Thyroid gland (tissue), 4 donors: ENCODE data around the gene PAX6. TPM values are rescaled to one million over a fixed set of nuclear protein-coding genes. Genes with fewer than 3 reads are reported as not detected.
A peak's percentile ranks its signal among the peaks of the same experiment; 100 is the strongest.

Experiments used
- DNase-seq, 2 donors: peaks; one replicate each; pipeline ENCODE4 v3.0.0-alpha.2; 2019
- H3K27ac ChIP-seq, 3 donors: fragments of 200-600 bp; sonication (generic); 1 replicate in 2 of 3; 2 replicates in 1 of 3; pipeline ENCODE4 v1.5.1; 2016 to 2019; ENCODE audit warnings: mild to moderate bottlenecking in 1 of 3, moderate library complexity in 1 of 3
- H3K27me3 ChIP-seq: fragments of 200-600 bp; sonication (generic); one replicate; pipeline ENCODE4 v1.5.1; 2019
- H3K36me3 ChIP-seq, 2 donors: fragments of 200-600 bp; sonication (generic); one replicate each; pipeline ENCODE4 v1.5.1; 2016 to 2019
- H3K4me1 ChIP-seq, 2 donors: fragments of 200-600 bp; sonication (generic); one replicate each; pipeline ENCODE4 v1.5.1; 2017 to 2019
- H3K4me3 ChIP-seq, 3 donors: fragments of 200-600 bp; sonication (generic); replicated peaks in 1 of 3; 1 replicate in 2 of 3; 2 replicates in 1 of 3; pipeline ENCODE4 v1.5.1; 2016; ENCODE audit warnings: mild to moderate bottlenecking in 1 of 3
- H3K9me3 ChIP-seq: fragments of 200-600 bp; sonication (generic); one replicate; pipeline ENCODE4 v1.5.1; 2017
- POLR2A ChIP-seq, 2 donors: fragments of 450-650 bp; IDR thresholded peaks; one replicate each; pipeline ENCODE4 v1.6.1; 2017; ENCODE audit warnings: antibody characterized with exemption in 2 of 2, mild to moderate bottlenecking in 2 of 2, moderate library complexity in 1 of 2
- WGBS, 2 donors: methylation state at CpG; one replicate each; pipeline ENCODE4 v1.1.5; 2017; 5-methylcytosine and 5-hydroxymethylcytosine counted together
- intact Hi-C: fragments of 100-400 bp; cut with DNase I; formaldehyde crosslinking; loops from one replicate; pipeline ENCODE4 v1.15.1; 2023
- total RNA-seq, 4 donors: library from RNA; depleted of rRNA; stranded (reverse); fragments of >200 nt; gene quantifications; one replicate each; pipeline ENCODE4 v1.2.3, GENCODE V29; 2016
- TF ChIP-seq, protein P1 (sequence below), 6 experiments: fragments of 200-600 bp in 3 of 6; fragments of 450-650 bp in 3 of 6; sonication (generic) in 3 of 6; IDR thresholded peaks; one replicate each; pipeline ENCODE4 v1.5.1; 2016 to 2019; ENCODE audit warnings: antibody characterized with exemption in 6 of 6, mild to moderate bottlenecking in 2 of 6, inconsistent platforms in 1 of 6, moderate library complexity in 1 of 6

The PAX6 gene
- total RNA-seq, 4 donors from 2014 or later: not detected

DNA sequence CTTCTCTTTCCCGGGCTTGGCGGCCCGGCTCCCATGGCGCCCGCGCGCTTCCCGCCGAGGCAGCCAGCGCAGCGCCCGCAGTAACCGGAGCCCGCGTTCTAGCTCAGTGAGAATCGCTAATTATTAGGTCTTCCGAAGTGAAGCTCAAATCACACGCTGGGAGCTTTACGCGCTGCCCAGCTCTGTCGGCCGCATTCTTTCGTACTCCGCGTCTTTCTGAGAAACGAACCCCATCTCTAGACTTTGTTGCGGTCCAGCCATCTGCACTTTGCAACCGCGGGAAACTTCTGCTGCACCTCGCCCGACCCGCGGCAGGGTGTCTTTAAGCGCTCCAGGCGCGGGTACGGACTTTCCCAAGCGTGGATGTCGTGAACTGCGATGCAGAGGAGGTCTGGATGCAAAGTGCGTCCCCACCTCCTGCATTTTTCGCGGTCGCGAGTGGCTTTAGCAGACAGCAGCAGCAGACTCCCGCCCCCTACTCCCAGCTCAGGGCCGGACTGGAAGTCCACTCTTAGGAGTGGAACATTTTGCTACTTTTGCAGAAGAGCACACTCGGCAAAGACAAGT, 6.0 kb upstream of the PAX6 start:
- Histone ChIP-seq H3K4me1 (peaks cover 43 to 79% of the 10 kb centered on the region in 2 donors), H3K27ac (no peak overlapping the region), H3K36me3 (no peaks in the 10 kb centered on the region), H3K27me3 (peaks cover 91% of the 10 kb centered on the region), H3K9me3 (no peaks in the 10 kb centered on the region), H3K4me3 (peak overlapping the region in 1 of 3 donors; percentile 2)
- TF ChIP-seq POLR2A (IDR thresholded peaks at IDR 0.05): no peak
- TF ChIP-seq, protein P1, sequence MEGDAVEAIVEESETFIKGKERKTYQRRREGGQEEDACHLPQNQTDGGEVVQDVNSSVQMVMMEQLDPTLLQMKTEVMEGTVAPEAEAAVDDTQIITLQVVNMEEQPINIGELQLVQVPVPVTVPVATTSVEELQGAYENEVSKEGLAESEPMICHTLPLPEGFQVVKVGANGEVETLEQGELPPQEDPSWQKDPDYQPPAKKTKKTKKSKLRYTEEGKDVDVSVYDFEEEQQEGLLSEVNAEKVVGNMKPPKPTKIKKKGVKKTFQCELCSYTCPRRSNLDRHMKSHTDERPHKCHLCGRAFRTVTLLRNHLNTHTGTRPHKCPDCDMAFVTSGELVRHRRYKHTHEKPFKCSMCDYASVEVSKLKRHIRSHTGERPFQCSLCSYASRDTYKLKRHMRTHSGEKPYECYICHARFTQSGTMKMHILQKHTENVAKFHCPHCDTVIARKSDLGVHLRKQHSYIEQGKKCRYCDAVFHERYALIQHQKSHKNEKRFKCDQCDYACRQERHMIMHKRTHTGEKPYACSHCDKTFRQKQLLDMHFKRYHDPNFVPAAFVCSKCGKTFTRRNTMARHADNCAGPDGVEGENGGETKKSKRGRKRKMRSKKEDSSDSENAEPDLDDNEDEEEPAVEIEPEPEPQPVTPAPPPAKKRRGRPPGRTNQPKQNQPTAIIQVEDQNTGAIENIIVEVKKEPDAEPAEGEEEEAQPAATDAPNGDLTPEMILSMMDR (IDR thresholded peaks at IDR 0.05): no peak
- DNase-seq: no peak
- 2 to 6% methylated on average over 43 to 46 of the region's 48 CpGs for WGBS, 2 donors
- intact Hi-C loops: no loop called here

DNA sequence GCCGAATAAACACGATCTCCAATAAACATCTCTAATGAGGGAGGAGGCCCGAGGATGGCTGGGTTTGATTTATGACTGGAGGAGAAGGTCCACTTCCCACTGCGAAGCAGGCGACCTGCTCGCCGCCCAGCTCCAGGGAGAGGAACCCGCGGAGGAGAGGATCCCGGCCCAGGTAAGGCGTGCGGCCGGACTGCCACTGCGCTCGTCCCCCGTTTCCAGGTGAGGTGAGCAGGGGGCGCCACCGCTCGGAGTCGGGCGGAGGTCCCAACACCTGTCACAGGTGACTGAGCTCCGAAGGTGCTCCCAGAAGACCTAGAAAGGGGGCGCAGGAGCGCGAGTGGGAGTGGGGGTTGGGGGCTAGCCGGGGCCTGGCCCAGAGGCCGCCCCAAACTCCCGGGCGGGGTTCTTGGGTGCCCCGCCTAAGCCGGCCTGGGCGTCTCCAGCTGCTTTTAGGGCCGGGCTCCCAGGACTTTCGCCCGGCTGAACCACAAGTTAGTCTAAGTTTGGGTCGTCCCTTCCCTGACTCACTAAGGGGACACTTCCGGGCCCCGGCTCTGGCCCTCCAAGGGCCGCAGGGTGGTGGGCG, 5.4 kb upstream of the PAX6 start:
- Histone ChIP-seq H3K4me1 (peaks cover 46 to 84% of the 10 kb centered on the region in 2 donors), H3K4me3 (peak overlapping the region in 1 of 3 donors; percentile 2), H3K27me3 (peaks cover 88% of the 10 kb centered on the region), H3K27ac (no peak overlapping the region), H3K36me3 (no peaks in the 10 kb centered on the region), H3K9me3 (no peaks in the 10 kb centered on the region)
- 5 to 8% methylated on average over 13 to 14 of the region's 40 CpGs for WGBS, 2 donors
- intact Hi-C loops: no loop called here
- TF ChIP-seq, protein P1 (IDR thresholded peaks at IDR 0.05): no peak
- no peak for TF ChIP-seq POLR2A (IDR thresholded peaks at IDR 0.05)
- DNase-seq: no peak

DNA sequence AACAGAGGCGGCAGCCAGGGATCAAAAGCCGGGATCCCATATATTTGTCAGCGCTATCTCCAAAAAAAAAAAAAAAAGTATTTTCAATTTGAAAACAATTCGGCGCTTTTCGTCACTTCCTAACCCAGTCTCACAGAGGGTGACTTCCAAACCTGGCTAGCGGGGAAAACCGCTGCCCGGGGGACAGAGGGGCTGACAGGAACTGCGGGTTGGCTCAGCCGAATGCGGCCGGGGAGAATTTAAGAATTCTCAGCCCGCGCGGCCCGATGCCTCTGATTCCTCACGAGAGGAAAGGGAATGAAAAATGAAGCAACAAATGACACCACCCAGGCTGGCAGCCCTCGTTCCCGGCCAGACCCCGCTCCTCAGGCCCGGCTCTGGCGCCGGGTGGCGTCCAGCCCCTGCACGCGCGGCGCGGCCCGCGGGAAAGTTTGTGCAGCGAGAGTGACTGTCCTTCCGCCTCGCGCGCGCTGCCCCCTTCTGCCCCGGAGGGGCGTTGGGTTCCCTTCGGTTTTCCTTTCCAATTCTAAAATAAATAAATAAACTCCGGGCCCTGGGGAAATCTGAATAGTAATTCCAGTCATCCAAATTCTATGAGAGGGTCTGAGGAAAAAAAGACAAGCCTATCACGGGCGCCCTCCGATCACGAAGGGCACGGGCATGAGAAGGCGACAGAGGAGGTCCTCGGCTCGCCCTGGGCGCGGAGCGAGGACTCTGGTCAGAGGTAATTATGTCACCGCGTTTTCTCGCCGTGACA, 4.8 kb upstream of the PAX6 start:
- no peak for DNase-seq
- no peak for TF ChIP-seq POLR2A (IDR thresholded peaks at IDR 0.05)
- TF ChIP-seq, protein P1 (IDR thresholded peaks at IDR 0.05): no peak
- peaks cover 88% of the 10 kb centered on the region for H3K27me3 ChIP-seq
- intact Hi-C loops: no loop called here
- WGBS, 2 donors: 7 to 8% methylated on average over 54 to 57 of the region's 57 CpGs
- H3K36me3 ChIP-seq: no peaks in the 10 kb centered on the region
- no peak overlapping the region for H3K27ac ChIP-seq
- H3K4me1 ChIP-seq: peaks cover 50 to 91% of the 10 kb centered on the region in 2 donors
- H3K9me3 ChIP-seq: no peaks in the 10 kb centered on the region
- H3K4me3 ChIP-seq: peak overlapping the region in 1 of 3 donors; percentile 15

DNA sequence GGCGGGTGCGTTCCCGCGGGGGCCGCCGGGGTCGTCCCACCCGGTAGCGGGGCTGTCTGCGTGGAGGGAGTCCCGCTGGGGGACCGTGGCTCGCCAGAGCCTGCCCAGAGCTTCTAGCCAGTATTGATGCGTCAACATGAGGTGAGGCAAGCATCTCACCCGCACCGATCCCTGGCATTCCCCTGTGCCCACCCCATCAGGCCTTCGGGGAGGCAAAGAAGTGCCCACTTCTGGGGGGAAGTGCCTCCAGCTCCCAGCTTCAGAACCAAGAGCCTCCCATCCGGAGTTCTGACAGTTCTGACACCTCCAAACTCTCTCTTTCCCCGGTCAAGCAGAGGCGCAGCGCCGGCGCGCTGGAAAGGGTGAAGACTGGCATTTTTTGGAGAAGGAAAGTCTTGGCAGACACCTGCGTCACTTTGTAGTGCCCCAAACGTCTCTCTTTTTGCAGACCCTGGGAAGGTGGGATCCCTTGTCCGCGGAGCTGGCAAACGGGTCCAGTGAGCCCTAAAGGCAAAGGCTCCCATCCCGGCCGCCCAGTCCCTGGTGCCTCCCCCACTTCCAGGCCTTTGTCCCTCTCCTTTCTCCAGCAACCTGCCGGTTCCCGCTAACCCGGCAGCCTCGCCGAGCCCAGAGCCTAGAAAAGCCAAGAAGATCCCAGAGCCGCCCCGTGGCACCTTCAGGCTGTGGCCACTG, 3.2 kb upstream of the PAX6 start:
- TF ChIP-seq, protein P1 (IDR thresholded peaks at IDR 0.05): no peak
- no peak for TF ChIP-seq POLR2A (IDR thresholded peaks at IDR 0.05)
- H3K27ac ChIP-seq: no peak overlapping the region
- DNase-seq: no peak
- peaks cover 94% of the 10 kb centered on the region for H3K27me3 ChIP-seq
- H3K4me1 ChIP-seq: peaks cover 61 to 93% of the 10 kb centered on the region in 2 donors
- no peaks in the 10 kb centered on the region for H3K9me3 ChIP-seq
- H3K36me3 ChIP-seq: no peaks in the 10 kb centered on the region
- intact Hi-C loops: loop anchor here (5.0 kb wide), 1 partner anchor 57 kb away; no protein-coding TSS in a partner anchor
- WGBS, 2 donors: 4% methylated on average over 20 to 21 of the region's 38 CpGs
- H3K4me3 ChIP-seq: no peak overlapping the region
